Choroid plexus epithelial cell (primary cell): ENCODE data around the gene TXNDC8.

Experiments
- DNase-seq: peaks from one replicate; pipeline ENCODE4 v3.0.0-alpha.2; 2010; ENCODE audit warnings: low read depth
- H3K4me3 ChIP-seq: 2 replicates; pipeline ENCODE4 v1.5.1; 2011; ENCODE audit warnings: low read depth, mild to moderate bottlenecking, control low read depth, low read length, moderate library complexity
- TF ChIP-seq, protein P1 (sequence below): conservative IDR thresholded peaks from 2 replicates; pipeline ENCODE4 v1.5.1; 2011; ENCODE audit warnings: low read depth, mild to moderate bottlenecking, control low read depth, inconsistent platforms, low read length, moderate library complexity

TXNDC8 gene

DNA sequence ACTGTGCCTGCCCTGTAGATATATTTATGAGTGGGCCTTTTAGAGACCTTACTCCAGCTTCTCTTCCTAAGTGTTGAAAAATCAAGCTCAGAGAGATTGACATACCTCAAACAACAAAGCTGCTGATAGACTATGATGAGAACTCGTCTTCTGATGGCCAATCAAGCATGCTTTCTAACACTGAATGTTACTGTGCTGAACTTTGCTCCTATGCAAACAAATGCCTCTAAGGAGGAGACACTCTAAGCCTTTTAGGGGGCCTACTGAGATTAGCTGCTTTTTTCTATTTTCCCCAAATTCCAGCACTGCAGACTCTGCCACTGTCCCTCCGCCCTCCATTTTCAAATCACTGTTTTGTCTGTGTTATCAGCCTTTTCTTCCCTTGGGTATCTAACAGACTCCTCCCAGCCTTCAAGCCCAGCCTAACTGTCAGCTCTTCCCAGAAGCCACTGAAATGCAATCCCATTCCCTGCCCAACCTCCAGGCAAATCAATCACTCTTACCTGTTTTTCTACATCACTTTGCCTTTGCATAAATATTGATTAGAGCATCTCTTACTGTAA, 39.5 kb downstream of the TXNDC8 start:
- no peak overlapping the region for H3K4me3 ChIP-seq
- TF ChIP-seq, protein P1, sequence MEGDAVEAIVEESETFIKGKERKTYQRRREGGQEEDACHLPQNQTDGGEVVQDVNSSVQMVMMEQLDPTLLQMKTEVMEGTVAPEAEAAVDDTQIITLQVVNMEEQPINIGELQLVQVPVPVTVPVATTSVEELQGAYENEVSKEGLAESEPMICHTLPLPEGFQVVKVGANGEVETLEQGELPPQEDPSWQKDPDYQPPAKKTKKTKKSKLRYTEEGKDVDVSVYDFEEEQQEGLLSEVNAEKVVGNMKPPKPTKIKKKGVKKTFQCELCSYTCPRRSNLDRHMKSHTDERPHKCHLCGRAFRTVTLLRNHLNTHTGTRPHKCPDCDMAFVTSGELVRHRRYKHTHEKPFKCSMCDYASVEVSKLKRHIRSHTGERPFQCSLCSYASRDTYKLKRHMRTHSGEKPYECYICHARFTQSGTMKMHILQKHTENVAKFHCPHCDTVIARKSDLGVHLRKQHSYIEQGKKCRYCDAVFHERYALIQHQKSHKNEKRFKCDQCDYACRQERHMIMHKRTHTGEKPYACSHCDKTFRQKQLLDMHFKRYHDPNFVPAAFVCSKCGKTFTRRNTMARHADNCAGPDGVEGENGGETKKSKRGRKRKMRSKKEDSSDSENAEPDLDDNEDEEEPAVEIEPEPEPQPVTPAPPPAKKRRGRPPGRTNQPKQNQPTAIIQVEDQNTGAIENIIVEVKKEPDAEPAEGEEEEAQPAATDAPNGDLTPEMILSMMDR: no peak
- DNase-seq: no peak

DNA sequence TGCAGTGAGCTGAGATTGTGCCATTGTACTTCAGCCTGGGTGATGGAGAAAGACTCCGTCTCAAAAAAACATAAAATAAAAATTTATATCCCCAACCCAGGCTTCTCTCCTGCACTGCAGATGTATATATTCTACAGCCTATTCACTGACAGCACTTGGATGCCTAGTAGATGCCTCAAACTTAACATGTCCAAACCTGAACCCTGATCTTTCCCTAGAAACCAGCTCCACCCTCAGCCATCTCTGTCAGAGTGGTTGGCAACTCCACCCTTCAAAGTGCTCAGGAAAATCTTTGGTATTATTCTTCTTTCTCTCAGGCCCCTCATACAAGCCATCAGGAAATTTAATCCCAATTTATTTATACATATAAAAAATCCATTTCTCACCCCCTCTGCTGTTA, 44.4 kb downstream of the TXNDC8 start:
- no peak for DNase-seq
- H3K4me3 ChIP-seq: no peak overlapping the region
- TF ChIP-seq, protein P1: no peak

DNA sequence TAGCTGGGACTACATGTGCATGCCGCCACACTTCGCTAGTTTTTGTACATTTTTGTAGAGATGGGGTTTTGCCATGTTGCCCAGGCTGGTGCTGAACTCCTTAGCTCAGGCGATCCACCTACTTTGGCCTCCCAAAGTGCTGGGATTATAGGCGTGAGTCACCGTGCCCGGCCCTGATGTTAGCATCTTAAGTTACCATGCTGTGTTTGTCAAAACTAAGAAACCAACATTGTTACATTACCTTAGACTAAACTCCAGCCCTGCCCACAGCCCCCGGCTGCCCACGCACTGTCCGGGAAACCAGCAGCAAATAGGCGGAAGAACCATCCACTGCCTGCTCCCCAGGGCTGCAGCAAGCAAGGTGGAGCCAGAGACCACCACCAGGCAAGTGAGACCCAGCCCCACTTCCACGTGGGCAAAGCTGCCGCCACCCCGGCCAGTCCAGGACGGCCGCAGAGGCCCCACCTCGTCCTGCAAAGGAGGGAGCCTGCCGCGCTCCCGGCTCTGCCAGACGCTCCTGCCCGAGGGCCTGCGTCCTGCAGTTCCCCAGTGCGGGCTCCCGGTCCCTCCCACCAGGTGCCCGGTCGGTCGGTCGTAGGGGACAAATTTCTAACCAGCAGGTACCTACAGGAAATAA, 45.6 kb downstream of the TXNDC8 start:
- no peak for DNase-seq
- TF ChIP-seq, protein P1: no peak
- H3K4me3 ChIP-seq: no peak overlapping the region

DNA sequence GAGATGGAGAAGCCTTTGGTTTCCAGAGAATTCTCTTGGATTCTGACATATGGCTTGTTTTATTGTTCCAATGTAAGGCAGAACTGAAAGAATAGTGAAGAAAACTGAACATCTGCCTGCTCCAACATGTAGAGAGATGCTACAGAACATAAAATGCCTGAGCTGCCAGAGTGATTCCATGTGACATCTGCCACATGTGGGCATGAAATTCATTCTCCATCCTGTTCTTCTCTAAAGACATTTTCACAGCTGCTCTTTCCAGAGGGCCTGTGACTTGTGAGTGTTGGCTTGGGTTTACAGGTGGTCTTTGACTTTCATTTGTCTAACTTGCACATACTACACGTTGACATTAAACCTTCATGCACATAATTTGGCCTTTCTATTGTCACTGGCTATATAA, 47.7 kb downstream of the TXNDC8 start:
- no peak overlapping the region for H3K4me3 ChIP-seq
- TF ChIP-seq, protein P1: no peak
- no peak for DNase-seq

DNA sequence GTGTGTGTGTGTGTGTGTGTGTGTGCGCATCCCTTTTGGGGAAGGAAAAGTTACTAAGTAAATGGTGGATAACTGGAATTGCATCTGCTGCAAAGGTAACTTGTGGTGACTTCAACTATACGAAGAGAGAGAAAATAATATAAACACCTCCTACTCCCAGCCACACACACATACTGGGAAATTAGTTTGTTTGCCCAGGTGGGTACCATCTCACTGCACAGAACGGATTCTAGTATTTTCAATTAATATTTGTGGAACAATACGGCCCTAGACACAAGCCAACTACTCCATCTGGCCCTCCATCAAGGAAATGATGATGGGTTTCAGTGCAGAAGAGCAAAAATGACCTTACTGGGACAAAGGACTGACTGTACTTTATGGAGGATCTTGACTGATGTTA, 49.2 kb downstream of the TXNDC8 start:
- no peak overlapping the region for H3K4me3 ChIP-seq
- no peak for DNase-seq
- TF ChIP-seq, protein P1: no peak

DNA sequence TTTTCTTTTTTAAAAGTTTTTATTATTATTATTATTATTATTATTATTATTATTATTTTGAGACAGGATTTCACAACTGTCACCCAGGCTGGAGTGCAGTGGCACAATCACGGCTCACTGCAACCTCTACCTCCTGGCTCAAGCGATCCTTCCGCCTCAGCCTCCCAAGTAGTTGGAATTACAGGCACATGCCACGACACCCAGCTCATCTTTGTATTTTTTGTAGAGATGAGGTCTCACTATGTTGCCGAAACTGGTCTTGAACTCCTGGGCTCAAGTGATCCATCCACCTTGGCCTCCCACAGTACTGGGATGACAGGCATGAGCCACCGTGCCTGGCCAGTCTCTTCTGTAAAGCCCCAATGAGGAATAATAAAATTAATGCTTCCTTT, 50.4 kb downstream of the TXNDC8 start:
- TF ChIP-seq, protein P1: no peak
- no peak for DNase-seq
- no peak overlapping the region for H3K4me3 ChIP-seq

DNA sequence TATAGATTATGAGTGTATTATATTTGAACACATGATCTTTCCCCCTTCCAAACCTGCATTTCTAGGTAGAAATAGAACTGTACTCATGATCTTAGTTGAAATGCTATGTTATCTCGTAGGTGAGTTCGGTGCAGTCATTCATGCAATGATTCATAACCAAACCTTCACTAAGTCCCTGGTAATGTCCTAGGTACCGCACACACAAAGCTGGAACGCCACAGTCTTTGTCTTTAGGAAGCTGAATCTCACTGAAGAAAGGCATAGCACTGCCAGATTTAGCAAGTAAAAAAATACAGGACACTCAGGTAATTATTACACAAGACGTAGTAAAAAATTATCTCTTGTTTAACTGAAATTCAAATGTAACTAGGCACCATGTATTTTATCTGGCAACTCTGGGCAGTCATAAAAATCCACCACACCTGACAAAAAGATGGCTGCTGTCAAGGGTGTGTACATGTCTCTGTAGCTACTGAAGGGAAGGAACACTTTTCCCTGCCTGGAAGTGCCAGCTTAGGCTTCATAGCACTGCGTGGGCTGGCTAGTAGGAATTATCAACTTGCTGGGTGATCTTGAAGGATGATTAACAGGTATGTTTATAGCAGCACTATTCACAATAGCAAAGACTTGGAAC, 53.3 kb downstream of the TXNDC8 start:
- DNase-seq: no peak
- TF ChIP-seq, protein P1: no peak
- no peak overlapping the region for H3K4me3 ChIP-seq
